ENCODE data around the gene EPN2.
"Not testable (repeated sequence)": the region's sequence is repeated elsewhere in the genome, so short reads cannot be mapped to it uniquely, and the experiment has no call there.

The EPN2 gene

DNA sequence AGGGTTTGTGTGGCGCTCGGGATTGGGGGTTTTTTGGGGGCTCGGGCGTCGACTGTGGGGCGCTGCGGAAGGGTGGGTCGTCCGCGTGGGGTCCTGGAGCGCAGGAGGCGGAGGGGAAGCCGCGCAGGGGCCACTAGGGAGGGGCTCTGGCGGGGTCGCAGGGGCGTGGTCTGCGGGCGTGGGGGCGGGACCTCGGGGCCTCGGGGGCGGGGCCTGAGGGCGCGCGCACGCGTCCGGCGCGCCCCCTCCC lies at the start of gene EPN2:
EPN2 (plus strand) TSS at position 228 of the 250 bp plus-strand sequence. CDS start 45,754 bp downstream, outside the sequence.
- in situ Hi-C loops (cut with MboI; ENCODE audit: low sequenced_read_pairs); H3K36me3 ChIP-seq (replicated peaks); H3K4me1 ChIP-seq; H3K9me3 ChIP-seq; H3K27me3 ChIP-seq (ENCODE audit: low read depth): not testable (repeated sequence)
- H3K4me3 ChIP-seq = peak within 1 kb of the TSS; percentile 95
- DNase-seq (ENCODE audit: low spot score in 2 of 2) = peak in 1 of 2 experiments; percentile 79

DNA sequence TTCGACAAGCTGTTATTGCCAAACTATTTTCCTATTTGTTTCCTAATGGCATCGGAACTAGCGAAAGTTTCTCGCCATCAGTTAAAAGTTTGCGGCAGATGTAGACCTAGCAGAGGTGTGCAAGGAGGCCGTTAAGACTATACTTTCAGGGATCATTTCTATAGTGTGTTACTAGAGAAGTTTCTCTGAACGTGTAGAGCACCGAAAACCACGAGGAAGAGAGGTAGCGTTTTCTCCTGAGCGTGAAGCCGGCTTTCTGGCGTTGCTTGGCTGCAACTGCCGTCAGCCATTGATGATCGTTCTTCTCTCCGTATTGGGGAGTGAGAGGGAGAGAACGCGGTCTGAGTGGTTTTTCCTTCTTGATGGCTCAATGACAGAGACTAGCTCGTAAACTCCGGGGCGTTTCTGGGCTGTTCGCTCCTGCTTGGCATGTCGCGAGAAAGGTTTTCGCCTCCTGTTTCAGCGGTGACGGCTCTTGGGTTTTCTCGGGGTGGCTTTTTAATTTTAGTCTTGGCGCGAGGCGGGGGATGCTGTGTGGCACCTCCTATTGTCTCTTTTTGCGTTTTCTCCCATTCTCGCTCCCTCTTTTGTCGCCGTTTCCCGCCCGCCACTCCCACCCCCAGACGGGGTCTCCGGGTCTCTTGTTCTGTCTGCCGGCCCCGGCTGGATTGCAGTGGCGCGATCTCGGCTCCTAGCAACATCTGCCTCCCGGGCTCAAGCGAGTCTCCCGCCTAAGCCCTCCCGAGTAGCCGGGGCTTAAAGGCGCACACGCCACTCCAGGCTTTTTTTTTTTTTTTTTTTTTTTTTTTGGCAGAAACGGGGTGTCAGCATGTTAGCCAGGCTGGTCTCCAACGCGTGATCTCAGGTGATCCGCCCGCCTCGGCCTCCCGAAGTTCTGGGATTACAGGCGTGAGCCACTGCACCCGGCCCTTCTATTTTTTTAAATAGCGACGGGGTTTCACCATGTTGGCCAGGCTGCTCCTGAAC lies 49.0 kb upstream of the EPN2 start:
- H3K9me3 ChIP-seq; DNase-seq (ENCODE audit: low spot score in 2 of 2); in situ Hi-C loops (cut with MboI; ENCODE audit: low sequenced_read_pairs); H3K4me3 ChIP-seq; H3K27me3 ChIP-seq (ENCODE audit: low read depth); H3K4me1 ChIP-seq; H3K36me3 ChIP-seq (replicated peaks): not testable (repeated sequence)

GRCh38 chr17:19188870-19189708 lies 48.1 kb upstream of the EPN2 start:
- H3K9me3 ChIP-seq; H3K36me3 ChIP-seq (replicated peaks); H3K4me1 ChIP-seq; in situ Hi-C loops (cut with MboI; ENCODE audit: low sequenced_read_pairs); DNase-seq (ENCODE audit: low spot score in 2 of 2); H3K27me3 ChIP-seq (ENCODE audit: low read depth); H3K4me3 ChIP-seq: not testable (repeated sequence)

DNA sequence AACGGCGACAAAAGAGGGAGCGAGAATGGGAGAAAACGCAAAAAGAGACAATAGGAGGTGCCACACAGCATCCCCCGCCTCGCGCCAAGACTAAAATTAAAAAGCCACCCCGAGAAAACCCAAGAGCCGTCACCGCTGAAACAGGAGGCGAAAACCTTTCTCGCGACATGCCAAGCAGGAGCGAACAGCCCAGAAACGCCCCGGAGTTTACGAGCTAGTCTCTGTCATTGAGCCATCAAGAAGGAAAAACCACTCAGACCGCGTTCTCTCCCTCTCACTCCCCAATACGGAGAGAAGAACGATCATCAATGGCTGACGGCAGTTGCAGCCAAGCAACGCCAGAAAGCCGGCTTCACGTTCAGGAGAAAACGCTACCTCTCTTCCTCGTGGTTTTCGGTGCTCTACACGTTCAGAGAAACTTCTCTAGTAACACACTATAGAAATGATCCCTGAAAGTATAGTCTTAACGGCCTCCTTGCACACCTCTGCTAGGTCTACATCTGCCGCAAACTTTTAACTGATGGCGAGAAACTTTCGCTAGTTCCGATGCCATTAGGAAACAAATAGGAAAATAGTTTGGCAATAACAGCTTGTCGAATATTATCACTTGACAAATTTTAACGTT lies 47.3 kb upstream of the EPN2 start:
- H3K9me3 ChIP-seq; H3K4me1 ChIP-seq; in situ Hi-C loops (cut with MboI; ENCODE audit: low sequenced_read_pairs); DNase-seq (ENCODE audit: low spot score in 2 of 2); H3K27me3 ChIP-seq (ENCODE audit: low read depth); H3K4me3 ChIP-seq; H3K36me3 ChIP-seq (replicated peaks): not testable (repeated sequence)

DNA sequence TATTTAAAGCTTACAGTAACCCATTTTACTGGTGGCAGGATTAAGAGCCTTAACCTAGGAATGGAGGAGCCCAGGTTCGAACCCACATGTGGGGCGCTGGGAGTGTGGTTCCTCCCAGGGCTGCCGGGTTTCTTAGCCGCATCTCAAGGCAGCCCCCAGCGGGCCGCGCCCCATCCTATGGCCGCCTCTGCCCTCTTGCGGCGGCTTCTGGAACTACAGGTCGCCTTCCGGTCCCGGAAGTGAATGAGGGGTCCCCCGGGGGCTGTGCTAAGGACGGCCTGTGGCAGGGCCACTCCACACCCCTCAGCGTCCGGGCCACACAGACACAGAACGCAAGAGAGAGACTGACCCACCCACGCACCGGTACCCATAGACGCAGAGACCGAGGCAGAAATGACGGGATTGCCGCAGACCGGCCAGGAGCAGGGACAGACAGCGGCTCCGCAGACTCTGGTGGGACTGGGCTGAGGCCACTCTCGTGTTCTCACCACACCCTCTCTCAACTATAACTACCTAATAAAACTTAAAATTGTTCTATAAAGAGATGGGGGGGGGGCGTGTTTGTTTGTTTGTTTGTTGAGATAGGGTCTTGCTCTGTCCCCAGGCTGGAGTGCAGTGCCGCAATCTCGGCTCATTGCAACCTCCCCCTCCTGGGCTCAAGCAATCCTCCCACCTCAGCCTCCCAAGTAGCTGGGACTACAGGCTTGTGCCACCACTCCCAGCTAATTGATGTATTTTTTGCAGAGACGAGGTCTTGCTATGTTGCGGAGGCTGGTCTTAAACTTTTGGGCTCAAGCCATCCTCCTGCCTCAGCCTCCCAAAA lies 40.6 kb upstream of the EPN2 start:
- H3K4me3 ChIP-seq; DNase-seq (ENCODE audit: low spot score in 2 of 2); H3K9me3 ChIP-seq; H3K27me3 ChIP-seq (ENCODE audit: low read depth); in situ Hi-C loops (cut with MboI; ENCODE audit: low sequenced_read_pairs); H3K36me3 ChIP-seq (replicated peaks); H3K4me1 ChIP-seq: not testable (repeated sequence)

DNA sequence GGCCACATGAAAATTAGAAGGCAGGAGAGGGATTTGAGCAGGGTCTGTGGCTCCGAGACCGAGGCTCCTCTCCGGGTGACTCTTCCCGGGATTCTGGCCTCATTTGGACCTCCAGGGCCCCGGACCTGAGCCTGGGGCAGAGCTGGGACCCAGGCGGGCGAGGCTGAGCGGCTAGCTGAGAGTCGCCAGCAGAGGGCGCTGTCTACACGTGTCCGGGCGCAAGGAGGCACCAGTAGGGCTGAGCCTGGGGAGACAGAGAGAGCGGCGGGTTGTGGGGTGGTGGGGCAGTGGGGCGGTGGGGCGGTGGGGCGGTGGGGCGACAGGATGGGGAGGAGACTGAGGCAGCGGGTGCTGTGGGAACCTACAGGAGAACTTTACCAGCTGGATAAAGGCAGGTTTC lies 34.7 kb upstream of the EPN2 start:
- H3K4me1 ChIP-seq; H3K27me3 ChIP-seq (ENCODE audit: low read depth); H3K36me3 ChIP-seq (replicated peaks); H3K9me3 ChIP-seq; DNase-seq (ENCODE audit: low spot score in 2 of 2); in situ Hi-C loops (cut with MboI; ENCODE audit: low sequenced_read_pairs); H3K4me3 ChIP-seq: not testable (repeated sequence)

DNA sequence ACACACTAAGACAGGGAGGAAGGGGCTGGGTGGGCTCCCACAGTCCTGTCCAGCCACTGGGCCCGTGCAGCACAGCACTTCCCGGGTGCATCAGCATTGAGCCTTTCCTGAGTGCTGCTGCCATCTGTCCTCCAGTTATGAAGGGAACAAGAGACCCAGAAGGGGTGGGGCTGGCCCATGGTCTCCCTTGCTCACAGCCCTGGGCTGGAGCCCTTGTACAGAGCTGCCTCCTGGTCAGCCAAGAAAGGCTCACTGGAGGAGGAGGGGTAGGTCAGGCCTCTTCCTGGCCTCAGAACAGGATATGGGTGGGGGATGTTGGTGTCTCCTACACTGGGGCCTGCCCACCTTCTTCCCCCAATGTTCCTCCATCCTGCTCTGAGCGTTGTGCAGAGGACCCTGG lies 33.7 kb upstream of the EPN2 start:
- in situ Hi-C loops (cut with MboI; ENCODE audit: low sequenced_read_pairs); H3K36me3 ChIP-seq (replicated peaks): not testable (repeated sequence)

DNA sequence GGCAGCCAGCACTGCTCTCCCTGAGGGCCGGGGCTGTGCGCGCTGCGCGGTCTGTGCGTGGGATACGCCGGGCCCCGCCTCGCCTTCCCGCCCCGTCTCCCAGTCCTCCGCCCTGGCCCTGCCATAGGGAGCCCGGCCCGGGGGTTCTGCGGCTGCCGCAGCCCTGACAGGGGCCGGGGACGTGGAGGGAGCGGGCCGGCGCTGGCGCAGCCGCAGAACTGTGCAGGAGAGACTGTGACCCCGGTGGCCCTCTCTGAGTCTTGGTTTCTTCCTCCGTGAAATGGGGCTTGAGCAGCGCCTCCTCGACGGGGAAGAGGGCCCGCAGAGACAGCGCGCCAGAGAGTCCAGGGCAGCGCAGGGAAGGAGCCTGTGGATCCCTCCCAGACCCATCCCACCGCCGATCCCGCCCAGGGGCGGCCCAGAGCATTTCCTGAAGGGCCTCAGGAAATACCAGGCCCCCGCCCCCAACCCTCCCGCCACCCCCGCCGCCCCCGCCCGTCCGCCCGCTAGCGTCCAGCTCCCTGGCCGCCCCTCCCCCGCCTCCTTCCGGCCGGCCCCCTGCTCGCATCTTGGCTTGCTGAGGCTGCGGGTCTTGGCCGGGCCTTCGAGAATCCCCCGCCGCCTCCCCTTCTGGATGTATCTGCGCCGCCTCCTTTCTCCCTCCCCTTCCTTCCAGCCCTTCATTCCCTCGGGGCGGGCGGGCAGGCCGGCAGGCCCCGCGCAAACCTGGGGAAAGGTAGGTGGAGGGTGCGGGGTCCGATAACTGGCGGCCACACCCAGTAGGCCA lies 21.9 kb upstream of the EPN2 start:
- in situ Hi-C loops (cut with MboI; ENCODE audit: low sequenced_read_pairs); H3K4me1 ChIP-seq; H3K27me3 ChIP-seq (ENCODE audit: low read depth); H3K36me3 ChIP-seq (replicated peaks); DNase-seq (ENCODE audit: low spot score in 2 of 2); H3K4me3 ChIP-seq; H3K9me3 ChIP-seq: not testable (repeated sequence)

More for the DNA sequence above, 33.7 kb upstream of the EPN2 start:
- not testable (repeated sequence) for H3K4me3 ChIP-seq; H3K9me3 ChIP-seq; H3K4me1 ChIP-seq; DNase-seq (ENCODE audit: low spot score in 2 of 2); H3K27me3 ChIP-seq (ENCODE audit: low read depth)

DNA sequence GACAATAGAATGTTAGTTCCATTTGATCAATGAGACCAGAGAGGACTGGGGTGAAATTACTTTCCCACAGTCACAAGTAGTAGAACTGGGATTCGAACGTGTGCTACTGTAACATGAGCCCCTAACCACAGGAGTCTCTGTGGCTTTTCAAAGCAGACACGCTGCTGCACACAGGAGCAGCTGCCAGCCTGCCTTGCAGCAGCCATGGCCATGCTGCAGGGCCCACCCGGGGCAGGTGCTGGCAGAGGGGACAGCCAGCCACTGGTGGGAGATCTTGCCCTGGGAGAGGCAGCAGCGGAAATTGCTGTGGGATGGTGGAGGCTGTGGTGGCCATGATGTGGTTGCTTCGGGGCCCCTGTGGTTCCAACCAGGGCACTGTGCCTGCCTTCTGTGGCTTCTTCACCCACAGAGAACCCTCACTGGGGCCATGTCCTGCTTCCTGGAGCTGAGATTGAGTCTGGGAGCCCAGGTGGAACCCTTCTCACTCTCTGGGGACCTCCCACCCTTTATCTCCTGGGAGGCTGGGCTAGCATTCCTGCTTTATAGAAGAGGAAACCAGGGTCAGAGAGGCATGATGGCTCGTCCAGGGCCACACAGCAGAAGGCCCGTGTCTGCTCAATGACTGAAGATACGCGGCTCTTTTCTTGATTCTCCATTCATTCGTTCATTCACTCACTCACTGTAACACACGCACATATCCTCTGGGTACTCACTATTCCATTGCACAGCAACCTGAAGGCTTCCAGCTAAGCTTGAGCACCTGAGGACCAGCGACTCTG lies 20.8 kb upstream of the EPN2 start:
- H3K27me3 ChIP-seq (ENCODE audit: low read depth); H3K36me3 ChIP-seq (replicated peaks); DNase-seq (ENCODE audit: low spot score in 2 of 2); in situ Hi-C loops (cut with MboI; ENCODE audit: low sequenced_read_pairs); H3K4me1 ChIP-seq; H3K9me3 ChIP-seq; H3K4me3 ChIP-seq: not testable (repeated sequence)

DNA sequence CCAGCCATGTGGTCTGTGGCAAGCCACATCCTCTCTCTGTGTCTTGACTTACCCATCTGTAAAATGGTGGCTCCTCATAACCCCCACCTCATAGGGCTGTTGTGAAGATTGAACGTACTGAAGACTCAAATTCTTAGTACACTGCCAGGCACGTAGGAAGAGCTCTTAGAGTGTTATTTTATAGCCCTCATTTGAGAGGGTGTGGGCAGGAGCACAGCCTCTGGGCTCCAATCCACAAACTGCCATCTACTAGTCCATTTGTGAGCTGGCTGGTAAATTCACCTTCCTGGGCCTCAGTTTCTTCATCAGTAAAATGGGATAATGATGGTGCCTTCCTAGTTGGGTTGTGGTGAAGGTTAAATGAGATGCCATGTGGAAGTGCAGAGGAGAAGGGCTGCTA lies 18.3 kb upstream of the EPN2 start:
- H3K9me3 ChIP-seq; DNase-seq (ENCODE audit: low spot score in 2 of 2); H3K4me1 ChIP-seq; H3K27me3 ChIP-seq (ENCODE audit: low read depth); in situ Hi-C loops (cut with MboI; ENCODE audit: low sequenced_read_pairs); H3K4me3 ChIP-seq; H3K36me3 ChIP-seq (replicated peaks): not testable (repeated sequence)

GRCh38 chr17:19219384-19219783 lies 17.8 kb upstream of the EPN2 start:
- in situ Hi-C loops (cut with MboI; ENCODE audit: low sequenced_read_pairs); H3K36me3 ChIP-seq (replicated peaks); H3K27me3 ChIP-seq (ENCODE audit: low read depth); H3K9me3 ChIP-seq; H3K4me1 ChIP-seq; DNase-seq (ENCODE audit: low spot score in 2 of 2); H3K4me3 ChIP-seq: not testable (repeated sequence)

- DNase-seq (ENCODE audit: low spot score in 2 of 2); H3K36me3 ChIP-seq (replicated peaks); H3K4me3 ChIP-seq; H3K9me3 ChIP-seq; in situ Hi-C loops (cut with MboI; ENCODE audit: low sequenced_read_pairs); H3K4me1 ChIP-seq; H3K27me3 ChIP-seq (ENCODE audit: low read depth): not testable (repeated sequence)
Measured at GRCh38 chr17:19220195-19220594, 17.0 kb upstream of the EPN2 start.

Measured in HAP-1 (cell line).